Activated CD8-positive, alpha-beta memory T cell treated with anti-CD3 and anti-CD28 coated beads, Interleukin-2, amount 50 U/mL, for 1 hour (primary cell): ENCODE measurements around the gene NME8.
"Not testable (repeated sequence)": the region's sequence is repeated elsewhere in the genome, so short reads cannot be mapped to it uniquely, and the experiment has no call there.

Experiments used
- DNase-seq: peaks from one replicate; pipeline ENCODE4 v3.0.0-alpha.2; 2020; ENCODE audit errors: extremely low read depth

NME8 gene, protein sequence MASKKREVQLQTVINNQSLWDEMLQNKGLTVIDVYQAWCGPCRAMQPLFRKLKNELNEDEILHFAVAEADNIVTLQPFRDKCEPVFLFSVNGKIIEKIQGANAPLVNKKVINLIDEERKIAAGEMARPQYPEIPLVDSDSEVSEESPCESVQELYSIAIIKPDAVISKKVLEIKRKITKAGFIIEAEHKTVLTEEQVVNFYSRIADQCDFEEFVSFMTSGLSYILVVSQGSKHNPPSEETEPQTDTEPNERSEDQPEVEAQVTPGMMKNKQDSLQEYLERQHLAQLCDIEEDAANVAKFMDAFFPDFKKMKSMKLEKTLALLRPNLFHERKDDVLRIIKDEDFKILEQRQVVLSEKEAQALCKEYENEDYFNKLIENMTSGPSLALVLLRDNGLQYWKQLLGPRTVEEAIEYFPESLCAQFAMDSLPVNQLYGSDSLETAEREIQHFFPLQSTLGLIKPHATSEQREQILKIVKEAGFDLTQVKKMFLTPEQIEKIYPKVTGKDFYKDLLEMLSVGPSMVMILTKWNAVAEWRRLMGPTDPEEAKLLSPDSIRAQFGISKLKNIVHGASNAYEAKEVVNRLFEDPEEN

DNA sequence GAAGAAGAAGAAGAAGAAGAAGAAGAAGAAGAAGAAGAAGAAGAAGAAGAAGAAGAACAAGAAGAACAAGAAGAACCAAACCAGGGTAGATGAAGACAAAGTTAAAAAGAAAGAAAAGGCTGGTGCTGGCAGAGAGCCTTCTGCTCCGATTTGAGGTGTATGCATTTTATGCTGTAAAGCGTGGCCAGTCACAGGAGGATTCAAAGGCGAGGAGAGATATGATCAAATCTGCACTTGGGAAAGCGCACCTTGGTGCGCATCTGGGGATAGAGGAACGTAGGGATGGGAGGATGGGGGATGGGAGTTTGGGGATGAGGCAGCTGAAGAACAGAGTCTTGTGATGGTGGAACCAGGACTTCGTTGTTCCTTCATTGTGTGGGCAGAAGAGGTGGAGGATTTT is at the start of gene NME8:
Gene NME8 (plus strand): TSS at position 301 of the 400 bp plus-strand sequence. CDS start 1,670 bp downstream, outside the sequence.
- no peak for DNase-seq

DNA sequence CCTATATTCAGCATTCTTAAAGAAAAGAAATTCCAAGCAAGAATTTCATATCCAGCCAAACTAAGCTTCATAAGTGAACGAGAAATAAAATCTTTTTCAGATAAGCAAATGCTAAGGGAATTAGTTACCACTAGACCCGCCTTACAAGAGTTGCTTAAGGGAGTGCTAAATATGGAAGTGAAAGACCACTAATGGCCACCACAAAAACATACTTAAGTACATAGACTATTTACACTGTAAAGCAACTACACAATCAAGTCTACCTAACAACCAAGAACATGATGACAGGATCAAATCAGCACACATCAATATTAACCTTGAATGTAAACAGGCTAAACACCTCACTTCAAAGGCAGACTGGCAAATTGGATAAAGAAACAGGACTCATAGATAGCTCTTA is 42.2 kb upstream of the NME8 start:
- DNase-seq = no peak

DNA sequence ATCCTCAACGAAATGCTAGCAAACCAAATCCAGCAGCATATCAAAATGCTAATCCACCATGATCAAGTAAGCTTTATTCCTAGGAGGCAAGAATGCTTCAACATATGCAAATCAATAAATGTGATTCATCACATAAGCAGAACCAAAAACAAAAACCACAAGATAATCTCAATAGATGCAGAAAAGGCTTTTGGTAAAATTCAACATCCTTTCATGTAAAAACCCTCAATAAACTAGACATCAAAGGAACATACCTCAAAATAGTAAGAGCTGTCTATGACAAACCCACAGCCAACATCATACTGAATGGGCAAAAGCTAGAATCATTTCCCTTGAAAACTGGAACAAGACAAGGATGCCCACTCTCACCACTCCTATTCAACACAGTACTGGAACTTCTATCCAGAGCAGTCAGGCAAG is 36.2 kb upstream of the NME8 start:
- DNase-seq = not testable (repeated sequence)

DNA sequence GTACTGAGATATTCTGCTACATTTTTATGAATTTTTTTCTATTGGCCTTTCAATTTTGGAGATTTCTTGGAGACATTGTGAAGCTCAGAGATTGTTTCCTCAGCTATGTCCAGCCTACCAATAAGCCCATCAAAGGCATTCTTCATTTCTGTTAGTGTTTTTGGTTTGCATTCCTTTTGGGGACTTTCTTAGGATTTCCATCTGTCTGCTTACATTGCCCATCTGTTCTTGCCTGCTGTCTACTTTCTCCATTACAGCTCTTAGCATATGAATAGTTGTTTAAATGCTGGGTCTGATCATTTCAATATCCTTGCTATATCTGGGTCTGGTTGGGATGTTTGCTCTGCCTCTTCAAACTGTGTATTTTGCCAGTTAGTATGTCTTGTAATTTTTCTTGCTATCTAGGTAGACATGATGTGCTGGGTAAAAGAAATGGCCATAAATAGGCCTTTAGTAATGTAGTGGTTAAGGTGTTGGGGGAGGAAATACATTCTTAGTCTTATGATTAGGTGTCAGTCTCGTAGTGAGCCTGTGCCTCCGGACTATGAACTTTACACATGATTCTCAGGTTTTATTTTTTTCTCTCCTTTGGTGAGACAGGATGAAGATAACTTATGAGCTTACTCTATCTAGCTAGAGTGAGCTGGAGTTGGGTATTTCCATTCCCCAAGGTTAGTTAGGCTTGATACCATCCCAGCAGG is 32.6 kb upstream of the NME8 start:
- DNase-seq = no peak

DNA sequence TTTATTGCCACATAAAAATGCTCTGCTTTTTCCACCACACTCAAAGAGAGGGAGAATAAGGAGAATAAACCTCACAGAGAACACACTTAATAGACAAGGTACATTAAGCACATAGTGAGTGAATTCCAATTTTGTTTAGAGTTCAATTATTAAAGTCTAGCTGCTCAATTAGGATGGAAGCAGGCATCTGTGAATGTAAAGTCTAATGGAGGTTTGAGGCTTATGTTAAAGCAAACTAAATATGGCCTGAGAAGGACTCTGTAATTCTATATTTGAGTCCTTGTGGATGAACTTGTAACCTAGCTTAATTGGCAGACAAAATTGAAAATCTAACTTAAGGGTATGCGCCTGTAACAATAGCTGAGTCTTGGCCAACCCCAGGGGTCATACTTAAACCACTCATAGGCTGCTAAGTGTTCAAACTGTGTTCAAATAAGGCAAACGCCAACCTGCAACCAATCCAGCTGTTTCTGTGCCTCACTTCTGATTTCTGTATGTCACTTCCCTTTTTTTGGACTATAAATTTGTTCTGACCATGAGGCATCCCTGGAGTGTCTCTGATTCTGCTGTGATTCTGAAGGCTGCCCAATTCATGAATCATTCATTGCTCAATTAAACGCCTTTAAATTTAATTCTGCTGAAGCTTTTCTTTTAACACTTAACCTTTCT is 31.3 kb upstream of the NME8 start:
- DNase-seq = no peak

DNA sequence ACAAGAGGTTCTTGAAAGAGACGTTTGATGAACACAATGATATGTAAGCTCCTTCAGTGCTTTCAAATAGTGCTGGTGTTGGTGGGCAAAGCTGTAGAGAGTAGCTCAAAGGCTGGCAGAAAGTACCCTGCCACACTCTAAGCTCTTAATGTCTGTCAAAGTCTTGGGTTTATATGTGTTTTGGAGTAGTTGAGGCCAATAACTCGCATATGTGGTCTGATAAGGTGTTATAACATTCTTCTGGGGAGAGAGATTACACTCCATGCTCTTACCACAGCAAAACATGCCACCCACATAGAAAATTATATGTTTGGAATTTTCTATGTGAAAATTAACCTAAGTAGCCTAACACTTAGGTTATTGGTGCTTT is 30.8 kb upstream of the NME8 start:
- no peak for DNase-seq

DNA sequence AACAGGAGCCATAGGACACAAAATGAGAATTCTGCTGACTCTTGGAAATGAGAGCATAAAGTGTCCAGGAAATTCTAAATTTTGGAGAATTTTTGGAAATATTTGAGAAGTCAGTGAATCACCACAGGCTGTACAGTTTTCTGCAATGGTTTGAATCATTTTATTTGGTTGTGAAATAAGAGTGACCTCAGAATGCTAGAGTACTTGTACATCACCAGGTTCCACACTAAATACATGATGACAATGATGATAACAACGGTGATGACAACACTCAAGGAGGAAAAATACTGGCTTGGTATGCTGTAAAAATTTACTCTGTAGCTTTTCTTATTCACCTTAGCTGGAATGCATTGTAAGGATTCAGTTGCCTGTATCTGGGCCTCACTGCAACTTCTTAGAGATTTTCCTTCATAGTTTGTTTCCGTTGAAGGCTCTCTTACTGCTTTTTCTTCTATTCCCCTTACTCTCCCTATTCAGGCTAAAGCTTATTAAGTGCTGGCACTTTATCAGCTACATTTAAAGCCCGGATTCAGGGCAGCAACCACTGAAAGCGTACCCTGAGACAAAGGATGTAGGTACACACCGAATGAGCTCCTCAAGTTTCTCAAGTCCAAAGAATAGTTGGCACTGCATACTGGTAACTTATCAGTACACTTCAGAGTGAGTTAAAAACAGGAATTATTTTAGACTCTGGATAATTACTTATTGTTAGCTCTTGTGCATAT is 30.2 kb upstream of the NME8 start:
- no peak for DNase-seq

DNA sequence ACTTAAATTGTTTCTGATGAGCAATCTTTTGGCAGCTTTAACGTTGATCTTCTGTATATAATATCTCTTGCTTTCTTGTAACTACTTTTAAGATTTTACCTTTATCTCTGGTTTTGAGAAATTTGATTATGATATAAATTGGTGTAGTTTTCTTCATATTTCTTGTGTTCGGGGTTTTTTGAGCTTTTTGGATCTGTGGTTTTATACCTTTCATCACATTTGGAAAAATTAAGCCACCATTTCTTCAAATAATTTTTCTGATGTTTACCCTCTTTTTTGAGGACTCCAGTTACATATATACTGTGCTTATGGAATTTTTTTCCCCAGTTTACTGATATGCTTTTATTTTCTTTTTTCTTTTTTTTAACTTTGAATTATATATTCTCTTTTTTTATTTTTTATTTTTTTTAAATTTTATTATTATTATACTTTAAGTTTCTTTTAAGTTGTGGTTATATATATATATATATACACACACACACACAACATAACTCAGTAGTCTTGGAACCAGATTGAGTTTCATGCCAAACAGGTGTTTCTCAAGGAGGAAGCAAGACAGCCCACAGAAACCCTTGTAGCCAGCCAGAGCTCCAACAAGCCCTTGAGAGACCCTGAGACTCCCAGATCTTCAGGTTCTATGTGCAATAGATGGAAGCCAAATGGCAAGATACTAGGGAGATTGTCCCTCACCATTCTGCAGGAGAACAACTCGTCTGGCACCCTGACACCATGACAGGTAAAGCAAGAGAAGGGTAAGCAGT is 27.5 kb upstream of the NME8 start:
- DNase-seq = no peak

DNA sequence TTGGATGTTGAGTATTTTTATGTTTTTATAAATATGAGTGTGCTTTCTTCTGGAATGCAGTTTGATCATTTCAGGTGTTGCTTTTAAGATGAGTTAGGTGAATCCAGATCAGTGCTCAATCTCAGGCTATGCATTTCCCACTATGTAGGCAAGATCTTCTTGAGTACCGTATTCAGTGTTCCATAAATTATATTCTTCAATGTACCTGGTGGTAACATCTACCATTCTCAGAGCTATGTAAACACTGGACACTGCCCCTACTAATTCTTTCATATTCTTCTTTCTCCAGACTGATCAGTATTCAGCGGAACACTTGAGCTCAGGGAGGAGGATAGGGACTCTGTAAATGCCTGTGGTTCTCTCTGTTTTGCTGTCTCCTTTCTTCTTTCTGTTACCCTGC is 25.5 kb upstream of the NME8 start:
- no peak for DNase-seq

DNA sequence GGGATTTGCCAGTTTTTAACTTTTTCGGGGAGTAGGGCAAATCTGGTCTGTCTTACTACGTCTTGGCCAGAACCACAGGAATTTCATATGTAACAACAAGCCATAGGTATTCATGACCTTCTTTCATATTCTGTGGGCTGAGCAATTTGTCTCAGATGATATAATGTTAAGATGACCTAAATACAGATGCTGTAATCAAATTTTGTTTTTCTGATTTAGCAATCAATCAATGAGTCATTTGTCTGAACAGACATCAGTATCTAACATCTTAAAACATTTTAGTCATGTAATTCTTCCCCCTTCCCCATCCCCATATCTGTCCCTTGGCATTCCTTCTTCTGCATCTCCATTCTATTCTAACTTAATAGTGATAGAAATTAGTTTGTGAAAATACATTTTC is 24.8 kb upstream of the NME8 start:
- no peak for DNase-seq

DNA sequence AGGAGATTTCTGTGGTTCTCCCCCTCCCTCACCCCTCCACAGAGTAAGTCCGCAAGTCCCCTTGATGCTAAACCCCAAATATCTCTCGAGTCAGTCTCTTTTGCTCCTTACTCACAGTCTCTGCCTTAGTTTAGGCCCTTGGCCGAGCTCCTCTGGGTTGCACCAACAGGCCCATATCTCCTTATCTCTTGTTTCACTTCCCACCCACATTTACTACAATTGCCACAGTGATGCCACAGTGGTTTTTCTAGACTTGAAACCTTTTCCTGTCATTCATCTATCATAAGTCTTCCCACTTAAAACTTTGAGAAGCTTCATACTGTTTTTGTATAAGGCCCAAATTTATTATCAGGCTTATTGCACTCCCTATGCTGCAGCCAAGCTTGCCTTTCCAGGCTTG is 23.4 kb upstream of the NME8 start:
- no peak for DNase-seq

DNA sequence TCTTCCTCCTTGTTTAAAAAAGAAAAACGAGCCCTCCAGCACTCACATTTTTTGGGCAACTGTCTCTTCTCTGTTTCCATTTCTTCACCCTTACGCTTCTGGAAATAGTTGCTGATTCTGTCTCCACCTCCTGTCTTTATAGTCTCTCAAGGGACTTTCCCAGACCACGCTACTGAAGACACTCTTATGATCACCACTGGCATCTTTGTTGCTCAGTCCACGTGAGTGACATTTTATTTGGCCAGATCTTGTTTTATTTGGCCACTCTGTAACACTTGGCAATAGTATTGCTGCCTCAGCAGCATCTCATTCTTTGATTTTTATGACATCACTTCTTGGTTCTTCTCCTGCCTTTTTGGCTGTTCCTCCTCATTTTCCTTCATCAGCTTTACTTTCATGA is 21.6 kb upstream of the NME8 start:
- DNase-seq = no peak

DNA sequence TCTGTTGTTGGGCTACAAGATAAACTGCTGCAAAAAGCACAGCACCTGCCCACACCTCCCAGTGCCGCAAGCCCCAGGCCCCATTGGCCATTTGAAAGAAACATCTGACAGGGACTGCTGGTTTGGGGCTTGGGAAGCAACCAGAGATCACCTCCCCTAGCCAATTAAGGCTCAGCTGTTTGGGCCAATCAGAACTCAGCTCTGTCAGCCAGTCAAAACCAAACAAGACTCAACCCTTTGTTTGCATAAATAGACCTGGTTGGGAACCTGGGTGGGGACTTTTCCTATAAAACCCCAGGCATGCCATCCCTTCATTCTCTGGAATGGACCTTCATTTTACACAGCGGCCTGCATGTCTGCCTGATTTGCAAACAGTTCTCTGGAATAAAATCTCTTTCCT is 17.2 kb upstream of the NME8 start:
- no peak for DNase-seq

DNA sequence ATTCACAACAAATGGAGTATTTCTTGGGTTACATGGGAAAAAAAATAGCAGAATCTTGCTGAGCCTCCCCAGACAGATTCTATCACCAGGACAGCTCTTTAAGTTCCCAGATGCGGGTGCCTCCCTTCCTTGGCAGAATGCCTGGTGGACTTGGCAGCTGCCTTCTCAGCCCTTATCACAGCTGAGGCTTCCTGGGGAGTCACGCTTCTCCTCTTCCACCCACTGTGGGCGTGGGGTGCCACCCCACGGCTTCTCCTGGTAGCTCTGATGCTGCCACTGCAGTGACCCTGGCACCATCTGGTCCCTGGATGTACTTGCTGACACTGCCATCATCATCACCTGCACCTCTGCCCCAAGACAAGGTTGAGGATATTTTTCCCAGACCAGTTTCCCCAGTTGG is 16.2 kb upstream of the NME8 start:
- no peak for DNase-seq

DNA sequence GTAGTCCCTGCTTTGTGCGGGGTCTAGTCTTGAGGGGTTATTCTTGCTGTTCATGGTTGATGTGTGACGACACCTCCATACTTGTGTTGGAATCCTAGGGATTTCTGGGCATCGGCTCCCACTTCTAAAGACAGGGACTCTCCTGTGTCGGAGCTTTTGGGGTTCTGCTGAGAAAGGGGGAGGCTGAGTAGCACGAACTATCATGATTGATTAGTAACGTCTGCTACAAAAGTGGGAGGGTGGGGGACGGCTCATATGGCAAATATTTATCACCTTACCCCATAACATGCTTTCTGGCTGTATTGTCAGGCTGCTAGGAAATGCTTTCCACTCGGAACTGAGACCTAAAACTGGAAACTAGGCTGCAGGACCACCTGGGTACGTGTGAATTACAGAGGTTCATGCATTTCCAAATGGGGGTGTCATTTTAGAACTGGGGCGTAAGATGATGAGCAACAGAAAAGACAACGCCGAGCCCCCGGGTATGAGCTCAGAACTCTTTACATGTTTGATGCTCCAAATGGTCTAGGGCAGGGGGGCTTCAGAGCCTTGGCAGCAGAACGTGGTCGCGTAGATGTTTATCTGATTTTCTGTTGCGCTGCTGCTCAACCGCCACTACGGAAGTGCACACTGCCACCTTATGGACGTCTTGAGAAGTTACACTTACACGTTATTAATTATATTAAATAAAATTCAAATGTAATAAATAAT is 15.1 kb upstream of the NME8 start:
- peak; percentile 11 for DNase-seq

DNA sequence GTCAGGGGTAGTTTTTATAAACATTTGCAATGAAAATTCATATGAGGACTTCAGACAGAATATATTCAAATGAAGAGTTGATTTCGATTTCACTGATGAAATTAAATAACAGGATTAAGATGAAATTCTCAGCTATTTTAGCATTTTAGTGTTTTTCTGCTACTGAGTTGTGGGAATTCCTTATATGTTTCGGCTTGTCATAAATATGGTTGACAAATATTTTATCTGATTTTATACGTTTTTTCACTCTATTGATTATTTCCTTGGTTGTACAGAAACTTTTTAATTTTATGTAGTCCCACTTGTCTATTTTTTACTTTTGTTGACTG is 14.6 kb upstream of the NME8 start:
- DNase-seq = no peak

DNA sequence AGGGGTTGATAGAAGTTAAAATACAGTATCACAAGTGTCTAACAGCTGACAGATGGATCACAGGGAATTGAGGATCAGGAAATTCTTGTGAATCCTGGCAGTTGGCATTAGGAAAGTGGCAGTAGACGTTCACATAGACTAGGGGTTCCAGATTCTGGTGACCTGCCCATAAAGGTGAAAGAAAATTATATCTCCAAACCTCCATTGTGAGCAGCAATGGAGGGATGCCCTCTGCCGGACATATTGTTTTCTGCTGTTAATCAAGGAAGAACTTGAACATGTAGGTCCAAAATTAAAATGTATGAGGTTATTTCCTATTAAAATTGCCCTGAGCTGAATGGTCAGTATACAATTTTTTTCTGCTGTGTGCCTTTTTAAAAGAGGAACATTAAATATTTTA is 5.1 kb downstream of the NME8 start:
- DNase-seq = no peak

DNA sequence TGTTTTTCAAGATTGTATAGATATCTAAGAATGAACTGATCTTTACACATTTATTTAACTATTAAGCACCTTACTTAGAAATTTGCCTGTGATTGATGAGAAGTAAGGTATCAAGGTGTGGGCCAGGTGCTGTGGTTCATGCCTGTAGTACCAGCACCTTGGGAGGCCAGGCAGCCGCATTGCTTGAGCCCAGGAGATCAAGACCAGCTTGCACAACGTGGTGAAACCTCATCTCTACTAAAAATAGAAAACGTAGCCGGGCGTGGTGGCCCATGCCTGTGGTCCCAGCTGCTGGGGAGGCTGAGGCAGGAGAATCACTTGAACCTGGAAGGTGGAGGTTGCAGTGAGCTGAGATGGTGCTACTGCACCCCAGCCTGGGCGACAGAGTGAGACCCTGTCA is 33.7 kb downstream of the NME8 start:
- no peak for DNase-seq

DNA sequence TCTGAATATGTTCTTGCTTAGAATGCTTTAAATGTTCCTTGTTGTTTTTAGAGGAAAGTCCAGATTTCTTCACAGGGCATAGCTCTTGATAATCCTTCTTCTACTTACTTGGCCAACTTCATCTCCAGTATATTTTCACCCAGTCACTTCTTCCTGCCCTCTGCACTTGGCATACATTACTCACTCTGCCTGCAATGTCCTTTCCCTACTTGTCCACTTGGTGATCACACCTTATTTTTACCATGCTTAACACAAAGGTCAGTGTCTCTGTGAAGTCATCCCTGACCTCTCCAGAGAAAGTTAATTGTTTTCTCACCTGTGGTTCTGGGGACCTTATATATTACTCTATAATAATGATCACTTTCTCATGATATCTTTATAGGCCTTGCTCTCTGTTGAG is 45.0 kb downstream of the NME8 start:
- no peak for DNase-seq

DNA sequence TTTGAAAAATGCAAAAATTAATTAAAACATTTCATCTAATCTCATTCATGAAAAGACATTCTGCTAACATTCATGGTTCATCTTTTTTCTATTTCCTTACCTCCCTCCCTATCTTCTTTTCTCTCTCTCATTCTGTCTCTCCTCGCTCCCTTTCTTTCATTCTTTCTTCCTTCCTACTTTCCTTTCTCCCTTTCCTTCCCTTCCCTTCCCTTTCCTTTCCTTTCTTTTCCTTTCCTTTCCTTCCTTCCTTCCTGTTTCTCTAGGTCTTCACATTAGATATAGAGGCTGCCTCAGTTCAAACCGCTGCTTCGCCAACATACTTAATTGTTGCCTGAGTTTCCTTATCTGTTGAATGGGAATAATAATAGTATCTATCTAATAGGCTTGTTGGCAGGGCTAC is 46.3 kb downstream of the NME8 start:
- no peak for DNase-seq
